NCI-H1694 treated with DMSO at 0.1 percent for 48 hours (cell line): ENCODE data around the gene NKRF.

ENCODE experiments used
- DNase-seq: peaks from one replicate; lab custom pipeline; 2025; lab: John Stamatoyannopoulos, UW

The NKRF gene

GRCh38 chrX:119614776-119615175 is 8.6 kb upstream of the NKRF start:
- DNase-seq: no peak

GRCh38 chrX:119607018-119607389 is 780 bp upstream of the NKRF start:
- no peak for DNase-seq

DNA sequence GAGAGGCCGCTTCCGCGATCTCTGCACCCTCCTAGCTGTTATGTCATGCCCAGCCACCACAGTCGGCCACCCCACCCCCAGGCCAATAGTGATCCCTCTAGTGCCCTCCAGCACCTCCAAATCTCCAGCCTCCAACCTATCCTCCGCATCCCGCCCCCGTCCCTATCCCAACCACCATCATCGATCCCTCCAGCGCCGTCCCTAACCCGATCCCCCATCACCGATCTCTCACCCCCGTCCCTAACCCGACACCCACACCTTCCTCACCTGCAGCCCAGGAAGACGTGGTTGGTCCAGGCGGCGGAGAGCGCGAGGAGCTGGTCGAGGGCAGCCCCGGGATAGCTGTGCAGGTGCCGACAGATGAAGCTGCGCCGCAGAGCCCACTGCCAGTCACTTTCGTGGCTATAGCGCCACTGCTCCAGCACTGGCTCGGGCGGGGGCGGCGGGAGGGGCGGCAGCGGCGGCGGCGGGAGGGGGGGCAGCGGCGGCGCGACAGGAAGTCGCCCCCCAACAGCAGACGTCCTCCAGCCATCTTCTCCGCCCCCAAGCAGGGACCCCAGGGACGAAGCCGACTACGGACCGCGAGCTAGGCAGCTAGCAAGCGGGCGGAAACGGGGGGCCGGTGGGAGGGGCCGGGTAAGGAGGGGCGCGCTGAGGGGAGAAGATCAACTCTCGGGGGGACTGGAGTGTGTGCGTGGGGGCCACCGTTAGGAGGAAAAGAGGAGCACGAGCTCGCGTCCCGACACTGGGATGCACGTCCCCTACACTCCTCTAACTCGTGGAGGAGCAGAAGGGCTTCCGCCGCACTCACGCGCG is 552 bp downstream of the NKRF start:
- DNase-seq: no peak

- DNase-seq: no peak
These were observed 1.3 kb downstream of the NKRF start for GRCh38 chrX:119604766-119605463.

- DNase-seq: no peak
These were observed 3.4 kb downstream of the NKRF start for GRCh38 chrX:119602701-119603255.

- DNase-seq: no peak
These were observed 16.4 kb downstream of the NKRF start for GRCh38 chrX:119589810-119590209.

DNA sequence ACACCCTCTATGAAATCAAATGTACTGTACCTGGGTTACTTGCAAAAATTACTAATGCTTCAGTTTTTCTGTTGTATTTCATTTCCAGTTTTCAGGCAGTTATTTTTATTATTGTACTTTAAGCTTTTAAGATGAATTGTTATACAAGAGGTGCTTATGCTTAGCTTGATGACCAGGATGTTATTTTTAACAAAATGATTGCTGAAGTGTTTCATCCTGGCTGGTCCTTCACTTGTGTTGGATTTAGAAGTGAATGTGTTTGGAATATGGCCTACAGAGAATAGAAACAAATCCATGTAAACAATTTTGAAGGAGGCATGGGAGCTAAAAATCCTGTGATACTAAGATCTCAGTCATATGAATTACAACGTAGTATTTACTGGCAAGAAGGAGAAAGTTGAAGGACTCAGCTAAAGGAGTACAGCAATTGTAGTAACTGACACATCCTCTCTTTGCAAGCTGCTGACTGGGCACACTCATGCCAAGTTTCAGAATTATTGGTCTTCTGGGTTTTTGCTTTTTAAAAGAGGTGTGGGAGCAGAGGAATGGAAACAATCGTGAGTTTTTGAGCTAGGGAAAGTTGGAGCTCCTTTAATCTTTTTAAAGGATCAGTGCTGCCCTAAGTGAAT is 22.7 kb downstream of the NKRF start:
- no peak for DNase-seq

DNA sequence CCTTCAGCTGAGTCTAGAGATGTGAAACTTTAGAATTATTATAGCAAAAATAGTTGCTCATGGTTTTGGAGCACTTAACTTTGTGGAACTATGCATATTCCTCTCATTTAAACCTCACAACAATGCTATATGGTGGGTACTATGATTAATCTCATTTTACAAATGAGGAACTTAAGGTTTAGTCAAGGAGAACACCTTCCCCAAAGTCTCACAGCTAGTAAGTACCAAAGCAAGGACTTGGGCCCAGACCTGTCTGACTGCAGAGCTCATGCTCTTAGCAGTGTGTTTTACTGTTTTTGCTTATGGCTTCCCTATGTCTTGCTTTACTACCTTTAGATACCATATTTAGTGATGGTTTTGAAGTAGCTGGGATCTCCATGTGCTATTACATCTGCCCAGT is 26.8 kb downstream of the NKRF start:
- no peak for DNase-seq

DNA sequence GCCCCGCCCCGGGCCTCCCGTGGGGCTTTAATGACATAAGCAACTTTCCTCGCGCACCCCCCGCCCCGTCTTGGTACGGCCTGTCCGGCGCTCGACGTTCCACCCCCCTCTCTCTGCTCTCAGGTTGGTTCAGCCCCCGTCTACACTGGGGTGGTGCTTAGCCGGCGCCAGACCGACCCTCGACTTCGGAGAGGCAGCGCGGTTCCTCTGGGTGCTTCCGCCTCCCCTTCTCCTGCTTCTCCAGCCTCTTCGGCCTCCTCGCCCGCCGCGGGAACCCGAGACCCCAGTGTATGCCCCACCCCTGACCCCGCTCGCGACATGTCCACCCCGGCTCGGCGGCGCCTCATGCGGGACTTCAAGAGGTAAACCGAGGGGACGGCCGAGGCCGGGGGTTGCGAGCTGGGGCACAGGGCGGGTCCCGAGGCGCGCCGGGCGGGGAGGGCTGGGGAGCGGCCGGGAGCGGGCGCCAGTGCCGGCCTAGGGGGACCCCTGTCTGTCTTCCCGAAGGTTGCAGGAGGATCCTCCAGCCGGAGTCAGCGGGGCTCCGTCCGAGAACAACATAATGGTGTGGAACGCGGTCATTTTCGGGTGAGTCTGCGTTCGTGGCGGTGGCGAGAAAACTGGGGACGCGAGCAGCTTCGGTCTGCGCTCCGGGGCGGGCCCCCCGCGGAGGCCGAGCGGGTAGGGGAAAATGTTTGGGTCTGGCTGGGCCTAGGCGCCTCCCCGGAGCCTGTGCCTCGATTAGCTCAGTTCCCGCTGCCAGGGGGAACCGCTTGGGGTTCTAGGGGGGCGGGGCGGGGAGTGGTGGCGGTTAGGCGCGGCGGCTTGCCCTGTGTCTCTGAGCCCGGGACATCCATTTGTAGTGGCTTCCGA is 31.6 kb downstream of the NKRF start, which contains the start of gene UBE2A:
TSS of gene UBE2A (plus strand) at position 170 of the 873 bp plus-strand sequence. CDS start at position 319, 149 bp downstream.
- peak; percentile 72 for DNase-seq

DNA sequence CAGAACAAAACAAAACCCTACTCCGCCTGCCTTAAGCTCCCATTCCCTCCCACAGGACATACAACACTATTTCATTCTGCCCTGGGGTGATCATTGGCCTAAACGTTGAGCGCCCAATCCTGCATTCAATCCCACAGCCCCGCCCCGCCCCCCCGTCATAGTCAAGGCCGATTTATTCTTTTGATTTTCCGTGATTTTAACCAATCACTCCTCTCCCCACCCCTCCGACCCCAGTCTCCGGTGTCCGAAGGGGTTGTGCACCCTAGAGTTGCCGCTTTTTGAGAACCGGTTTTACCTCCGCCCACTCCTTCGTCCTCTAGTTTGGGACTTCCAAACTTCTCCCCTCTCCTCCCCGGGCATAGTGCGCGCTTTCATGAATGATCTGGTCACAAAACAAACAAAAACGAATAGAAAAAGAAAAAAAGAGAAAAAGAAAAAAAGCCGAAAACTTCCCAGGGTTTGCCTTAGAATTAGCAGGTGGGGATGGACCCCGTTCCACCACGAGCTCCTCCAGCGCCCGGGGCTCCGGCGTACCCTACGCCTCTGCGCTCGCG is 32.3 kb downstream of the NKRF start:
- DNase-seq: no peak

DNA sequence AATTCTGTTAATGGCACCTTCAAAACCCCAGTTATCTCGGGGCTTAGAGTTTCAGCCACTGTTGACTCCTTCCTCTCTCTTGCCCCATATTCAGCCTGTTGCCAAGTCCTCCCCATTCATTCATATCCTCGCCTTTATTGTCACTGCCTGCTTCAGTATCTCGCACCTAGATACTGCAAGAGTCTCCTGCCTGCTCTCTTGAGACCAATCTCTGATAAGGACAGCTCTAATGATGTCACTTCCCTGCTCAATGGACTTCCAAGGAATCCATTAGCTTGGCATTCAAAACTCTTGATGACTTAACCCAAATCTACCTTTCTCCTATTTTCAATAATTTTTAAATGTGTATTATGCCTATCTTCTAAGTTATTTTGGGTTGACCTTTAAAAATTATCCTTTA is 33.0 kb downstream of the NKRF start:
- DNase-seq: no peak

- DNase-seq: no peak
These were observed 35.8 kb downstream of the NKRF start for GRCh38 chrX:119570351-119570835.

- peak; percentile 85 for DNase-seq
These were observed 41.0 kb downstream of the NKRF start, which contains the start of gene STEEP1 for GRCh38 chrX:119565107-119565663. Gene STEEP1, minus strand, starts transcription at chrX:119565409. Its CDS starts 54 bp downstream, at chrX:119565355.

GRCh38 chrX:119552508-119552907 is 53.7 kb downstream of the NKRF start:
- DNase-seq: no peak

DNA sequence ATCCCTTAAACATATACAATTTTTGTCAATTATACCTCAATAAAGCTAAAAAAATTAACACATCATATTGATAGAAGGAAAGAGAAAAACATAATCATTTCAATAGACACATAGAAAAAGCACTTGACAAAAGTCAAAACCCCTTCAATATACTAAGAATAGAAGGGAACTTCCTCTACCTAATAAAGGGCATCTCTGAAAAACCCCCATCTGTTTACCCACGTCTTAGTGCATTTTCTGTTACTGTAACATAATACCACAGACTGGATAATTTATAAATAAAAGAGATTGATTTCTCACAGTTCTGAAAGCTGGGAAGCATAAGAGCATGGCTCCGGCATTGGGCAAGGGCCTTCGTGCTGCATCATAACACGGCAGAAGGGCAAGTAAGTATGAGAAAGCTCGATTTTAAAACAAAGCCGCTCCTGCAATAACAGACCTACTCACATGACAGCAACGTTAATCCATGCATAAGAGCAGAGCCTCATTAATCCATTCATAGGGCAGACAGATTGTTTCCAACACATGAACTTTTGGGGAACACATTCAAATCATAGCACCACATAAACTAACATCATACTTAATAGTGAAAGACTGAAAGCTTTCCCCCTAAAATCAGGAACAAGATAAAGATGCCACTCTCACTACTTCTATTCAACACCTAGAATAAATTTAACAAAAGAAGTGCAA is 56.8 kb downstream of the NKRF start:
- DNase-seq: no peak

DNA sequence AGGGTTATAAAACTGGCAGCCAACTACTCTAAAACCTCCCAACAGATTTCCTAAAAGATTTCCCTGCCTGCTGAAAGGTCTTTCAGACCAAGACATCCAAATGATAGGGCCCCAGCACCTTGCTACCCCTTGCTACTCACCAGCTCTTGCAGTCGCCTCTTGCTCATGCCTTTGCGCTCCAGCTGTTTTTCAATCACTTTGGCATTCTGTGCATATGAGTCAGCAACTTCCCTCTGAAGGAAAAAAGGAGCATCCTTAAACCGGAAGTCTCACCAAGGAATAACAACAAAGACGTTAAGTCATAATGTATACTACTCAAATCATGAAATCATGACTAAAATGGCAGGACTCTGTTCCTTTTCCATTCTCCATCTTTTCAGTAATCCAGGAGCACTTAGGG is 65.0 kb downstream of the NKRF start:
- no peak for DNase-seq

DNA sequence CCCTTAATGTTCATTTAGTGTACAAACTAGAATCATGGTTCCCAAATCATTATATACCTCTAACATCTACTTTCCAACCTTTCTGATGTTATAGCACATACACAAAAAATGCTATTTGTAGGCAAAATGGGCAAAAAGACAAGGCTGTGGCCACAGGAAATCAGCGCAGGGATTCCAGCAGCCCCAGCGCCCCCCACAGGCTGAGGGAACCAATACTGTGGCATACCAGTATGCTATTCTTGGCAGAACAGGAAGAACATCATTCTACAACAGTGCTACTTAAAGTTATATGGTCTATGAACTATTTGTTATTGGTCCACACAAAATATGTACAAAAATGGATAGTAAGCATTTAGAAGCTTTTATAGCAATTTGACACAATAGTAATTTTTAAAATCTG is 66.4 kb downstream of the NKRF start:
- no peak for DNase-seq
